KG1 (cell line): ENCODE data around the gene LEKR1.
"Not testable (repeated sequence)": the region's sequence is repeated elsewhere in the genome, so short reads cannot be mapped to it uniquely, and the experiment has no call there.

Source experiments
- DNase-seq: peaks from one replicate; lab custom pipeline; 2025; lab: John Stamatoyannopoulos, UW

LEKR1 gene

GRCh38 chr3:156806698-156807097, 19.5 kb upstream of the LEKR1 start:
- DNase-seq = no peak

DNA sequence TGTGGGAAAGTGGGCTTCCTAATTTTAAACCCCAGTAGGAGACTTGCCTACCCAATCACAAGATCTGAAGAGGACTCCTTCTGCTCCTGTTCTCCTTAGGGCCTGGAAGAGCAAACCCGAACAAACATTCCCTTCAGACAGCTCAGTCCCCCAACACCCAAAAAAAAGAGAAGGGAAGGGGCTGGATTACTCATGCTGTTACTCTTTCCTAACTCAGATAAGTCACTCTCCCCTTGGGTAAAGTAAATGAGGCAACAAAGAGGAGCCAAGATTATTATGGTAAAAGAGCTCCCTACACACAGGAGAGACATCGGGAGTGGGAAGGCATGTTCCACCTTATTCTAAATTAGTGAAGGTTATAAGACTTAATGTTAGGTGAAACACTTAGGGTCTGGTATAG, 18.1 kb upstream of the LEKR1 start:
- DNase-seq = no peak

DNA sequence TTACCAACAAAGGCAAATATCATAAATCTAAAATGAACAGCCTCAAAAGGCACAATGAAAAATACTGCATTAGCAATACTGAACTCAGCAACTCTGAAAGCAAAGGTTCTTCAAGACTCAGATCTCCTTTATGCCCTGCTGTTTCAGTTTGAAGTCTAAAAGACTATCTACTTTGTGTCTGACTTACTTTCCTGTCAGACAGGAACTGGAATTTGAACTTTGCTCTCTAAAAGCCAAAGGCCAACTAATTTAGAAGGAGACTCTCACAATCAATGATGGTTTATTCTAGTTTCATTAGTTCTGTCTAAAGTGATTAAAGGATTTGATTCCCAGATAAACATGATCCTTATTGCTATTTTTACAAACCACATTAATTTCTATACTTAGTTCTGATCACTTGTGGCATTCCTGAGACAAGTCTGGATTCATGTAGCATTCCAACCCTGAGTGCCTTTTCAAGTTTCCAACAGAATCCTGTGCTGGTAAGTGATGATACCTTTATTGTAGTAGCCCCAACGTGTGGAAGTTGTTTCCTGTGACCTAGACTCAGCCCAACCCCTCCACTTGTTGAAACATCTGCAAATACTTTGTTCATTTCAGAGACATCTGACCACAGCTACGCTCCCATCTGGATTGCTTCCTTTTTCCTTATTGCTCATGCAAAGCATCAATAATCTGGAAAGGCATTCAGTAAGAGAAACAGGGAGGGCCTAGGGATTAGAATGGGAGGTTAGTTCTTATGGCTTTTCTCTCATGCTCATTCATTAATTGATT, 14.9 kb upstream of the LEKR1 start:
- DNase-seq = no peak

DNA sequence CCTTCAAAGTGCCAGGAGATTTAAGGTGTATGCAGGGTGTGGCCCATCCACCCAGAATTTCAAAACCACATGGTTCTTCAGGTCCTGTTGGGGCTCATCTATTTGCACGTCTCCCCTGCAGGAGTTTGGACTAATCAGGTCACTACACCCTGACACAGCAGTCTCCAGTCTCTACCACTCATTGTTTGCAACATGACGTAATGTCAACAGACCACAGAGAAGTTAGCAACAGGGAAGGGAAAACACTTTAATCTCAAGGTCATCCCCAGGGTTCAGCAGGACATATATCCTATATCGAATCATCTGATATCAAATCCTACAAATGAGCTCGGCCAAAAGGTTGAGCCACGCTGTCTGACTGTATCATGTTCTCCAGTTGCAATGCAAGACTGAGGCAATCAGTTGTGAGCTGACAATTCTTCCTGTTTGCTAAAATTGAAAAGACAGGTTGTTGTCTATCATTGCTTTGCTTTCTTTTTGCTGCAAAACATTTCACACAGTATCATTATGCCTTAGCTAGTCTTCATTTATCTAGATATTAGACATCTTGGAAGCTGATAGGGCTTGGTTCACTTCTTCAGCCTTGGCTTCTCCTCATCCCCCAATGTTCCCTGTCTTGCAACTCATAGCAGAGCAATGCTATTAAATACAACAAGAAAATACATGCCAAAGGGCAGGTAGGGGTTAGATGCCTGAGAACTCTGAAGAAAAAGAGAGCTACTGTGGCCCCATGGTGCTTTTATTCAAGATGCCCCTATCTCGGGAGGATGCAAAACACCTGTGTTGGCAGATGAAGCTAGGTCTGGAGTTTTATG, 13.4 kb upstream of the LEKR1 start:
- DNase-seq = no peak

GRCh38 chr3:156814295-156814694, 11.9 kb upstream of the LEKR1 start:
- no peak for DNase-seq

DNA sequence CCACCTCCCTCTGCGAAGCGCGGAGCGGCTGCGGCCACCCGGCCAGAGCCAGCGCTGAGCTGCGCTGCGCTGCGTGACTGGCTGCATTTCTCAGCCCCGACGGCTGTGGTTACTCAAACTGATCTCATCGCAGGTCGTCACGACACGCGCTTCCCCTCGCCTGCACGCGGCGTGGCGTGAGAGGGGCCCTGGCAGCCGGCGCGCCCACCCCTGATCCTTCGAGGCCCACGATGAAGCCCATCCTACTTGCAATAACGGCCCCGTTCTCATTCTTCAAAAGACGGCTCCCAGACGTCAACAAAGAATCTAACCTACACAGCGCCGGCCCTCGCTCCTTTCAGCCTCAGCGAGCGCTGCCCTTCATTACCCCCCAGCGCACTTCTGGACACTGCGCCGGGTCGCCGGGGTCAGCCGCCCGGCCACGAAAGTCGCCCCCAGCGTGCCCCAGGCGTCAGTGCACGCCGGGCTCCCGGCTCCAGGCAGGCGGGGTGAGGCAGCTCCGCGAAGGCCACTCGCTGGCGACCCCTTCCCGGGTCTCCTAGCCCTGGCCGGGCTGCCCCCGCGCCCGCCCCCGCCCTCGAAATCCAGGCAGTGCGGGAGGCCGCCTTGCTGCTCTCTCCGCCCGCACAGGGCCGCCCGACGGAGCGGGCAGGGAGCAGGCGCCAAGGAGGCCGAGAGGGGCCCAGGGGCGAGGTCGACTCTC, 9.9 kb upstream of the LEKR1 start:
- DNase-seq = no peak

- no peak for DNase-seq
Measured at GRCh38 chr3:156816794-156817645, 9.1 kb upstream of the LEKR1 start.

DNA sequence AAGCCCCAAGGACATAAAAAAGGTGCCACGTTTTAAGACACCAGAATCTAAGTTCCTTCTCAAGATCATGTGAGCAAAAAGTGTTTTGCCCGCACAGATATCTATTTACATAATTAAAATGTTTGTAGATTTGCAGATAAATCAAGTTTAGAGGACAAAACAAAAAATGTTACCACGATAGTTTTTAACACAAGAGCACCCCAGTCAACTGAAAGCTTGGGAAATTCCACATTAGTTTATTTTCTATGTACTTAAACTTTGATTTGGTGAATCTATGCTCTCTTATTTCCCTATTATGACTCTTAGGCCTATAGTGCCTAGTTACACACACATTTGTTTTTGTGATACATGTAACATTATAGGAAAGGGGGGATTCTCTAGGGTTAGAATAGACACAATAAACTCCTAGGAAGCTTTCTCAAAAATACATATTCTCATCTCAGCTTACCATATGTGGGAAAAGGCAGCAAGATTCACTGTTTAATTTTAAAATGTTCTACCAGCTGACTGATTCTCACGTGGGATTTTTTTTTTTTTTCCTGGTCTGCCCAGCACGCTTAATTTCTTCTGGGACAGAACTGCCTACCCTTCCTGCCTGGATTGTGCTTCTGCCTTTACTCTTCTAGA, 8.4 kb upstream of the LEKR1 start:
- DNase-seq = no peak

GRCh38 chr3:156818273-156818651, 7.9 kb upstream of the LEKR1 start:
- no peak for DNase-seq

DNA sequence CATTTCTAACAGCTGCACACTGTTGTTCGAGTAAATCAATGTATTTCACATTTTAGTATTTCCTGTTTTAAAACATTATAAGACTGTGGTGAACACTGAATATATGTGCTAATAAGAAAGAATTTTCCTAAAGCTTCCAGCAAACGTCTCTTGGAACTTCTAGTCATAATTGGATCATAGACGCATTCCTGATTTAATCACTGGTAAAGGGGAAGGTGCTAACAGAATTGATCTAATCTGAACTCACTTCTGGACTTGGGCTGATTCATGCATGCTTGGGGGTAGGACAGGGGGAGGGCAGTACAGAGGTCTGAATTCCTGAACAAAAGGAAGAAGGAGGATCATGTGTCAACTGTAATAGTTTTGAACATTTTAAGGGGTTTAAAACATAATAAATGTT, 7.3 kb upstream of the LEKR1 start:
- DNase-seq = no peak

- no peak for DNase-seq
Measured at GRCh38 chr3:156819842-156820691, 6.1 kb upstream of the LEKR1 start.

GRCh38 chr3:156820692-156821080, 5.5 kb upstream of the LEKR1 start:
- DNase-seq = no peak

DNA sequence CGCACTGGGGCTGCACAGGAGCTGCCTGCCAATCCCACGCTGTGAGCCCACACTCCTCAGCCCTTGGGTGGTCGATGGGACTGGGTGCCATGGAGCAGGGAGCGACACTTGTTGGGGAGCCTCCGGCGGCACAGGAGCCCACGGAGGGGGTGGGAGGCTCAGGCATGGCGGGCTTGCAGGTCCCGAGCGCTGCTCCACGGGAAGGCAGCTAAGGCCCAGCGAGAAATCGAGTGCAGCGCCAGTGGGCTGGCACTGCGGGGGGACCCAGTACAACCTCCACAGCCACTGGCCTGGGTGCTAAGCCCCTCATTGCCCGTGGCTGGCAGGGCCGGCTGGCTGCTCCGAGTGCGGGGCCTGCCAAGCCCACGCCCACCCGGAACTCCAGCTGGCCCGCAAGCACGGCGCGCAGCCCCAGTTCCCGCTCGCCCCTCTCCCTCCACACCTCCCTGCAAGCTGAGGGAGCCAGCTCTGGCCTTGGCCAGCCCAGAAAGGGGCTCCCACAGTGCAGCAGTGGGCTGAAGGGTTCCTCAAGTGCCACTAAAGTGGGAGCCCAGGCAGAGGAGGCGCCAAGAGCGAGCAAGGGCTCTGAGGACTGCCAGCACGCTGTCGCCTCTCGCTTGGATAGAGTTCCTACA, 3.4 kb upstream of the LEKR1 start:
- DNase-seq = not testable (repeated sequence)

DNA sequence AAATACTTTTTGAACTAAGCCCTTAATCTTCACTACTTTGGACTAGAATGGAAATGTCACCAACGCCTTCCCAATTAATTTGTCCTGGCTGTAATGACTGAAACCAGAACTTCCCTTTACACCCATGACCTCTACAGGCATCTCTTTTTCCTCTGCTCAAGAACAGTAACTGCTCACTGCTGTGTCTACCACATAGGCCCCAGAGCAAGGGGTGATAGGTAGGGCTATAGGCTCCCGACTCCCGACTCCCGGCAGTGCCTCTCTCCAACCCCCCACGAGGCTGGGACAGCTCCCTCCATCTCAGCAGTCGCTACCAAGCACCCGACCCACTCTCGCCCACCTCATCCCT, 384 bp upstream of the LEKR1 start:
- no peak for DNase-seq

GRCh38 chr3:156826896-156827882, 1.0 kb downstream of the LEKR1 start:
- no peak for DNase-seq

- no peak for DNase-seq
Measured at GRCh38 chr3:156831006-156831405, 4.9 kb downstream of the LEKR1 start.

- DNase-seq = no peak
Measured at GRCh38 chr3:156834435-156834834, 8.3 kb downstream of the LEKR1 start.

DNA sequence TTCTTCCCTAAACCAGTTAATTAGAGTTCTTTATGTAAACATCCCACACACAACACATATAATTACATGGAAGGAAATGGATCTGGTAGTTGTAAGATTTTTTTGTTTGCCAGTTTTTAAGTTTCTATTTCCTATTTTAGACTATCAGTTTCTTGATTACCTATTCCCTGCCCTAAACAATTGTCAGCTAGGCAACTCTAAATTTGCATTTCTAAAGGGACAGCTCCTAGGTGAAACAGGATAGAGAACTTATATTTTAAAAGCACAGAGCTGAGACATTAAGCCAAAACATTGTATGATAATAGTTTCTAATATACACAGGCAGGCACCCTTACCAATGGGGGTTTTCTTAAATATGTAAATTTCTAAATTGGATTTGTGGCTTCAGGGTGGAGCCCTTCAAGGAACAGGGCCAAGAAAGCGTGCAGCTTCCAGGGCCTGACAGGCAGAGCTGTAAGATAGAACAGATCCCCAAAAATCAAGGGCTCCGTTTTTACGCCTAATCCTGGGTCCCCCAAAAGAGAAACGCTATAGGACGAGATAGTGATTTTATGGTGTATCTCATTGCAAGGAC, 8.9 kb downstream of the LEKR1 start:
- no peak for DNase-seq

- DNase-seq = no peak
Measured at GRCh38 chr3:156836701-156837100, 10.5 kb downstream of the LEKR1 start.
